ENCODE results near the gene PRSS2. TPM values are rescaled to one million over a fixed set of nuclear protein-coding genes. Genes with fewer than 3 reads are reported as not detected.
"Not testable (repeated sequence)": the region's sequence is repeated elsewhere in the genome, so short reads cannot be mapped to it uniquely, and the experiment has no call there.

Gene PRSS2
- total RNA-seq, 4 donors from 2014 or later = 29.7 to 243 (median 208) TPM

- Histone ChIP-seq H3K27ac (no peak overlapping the region), H3K4me1 (no peaks in the 10 kb centered on the region)
- TF ChIP-seq CTCF (IDR thresholded peaks at IDR 0.05) = no peak
- TF ChIP-seq POLR2A (IDR thresholded peaks at IDR 0.05) = no peak
Measured at GRCh38 chr7:142740786-142741185, 30.0 kb upstream of the PRSS2 start.

GRCh38 chr7:142741932-142742331 is 28.8 kb upstream of the PRSS2 start:
- DNase-seq, H3K4me3 ChIP-seq, H3K27ac ChIP-seq, H3K9me3 ChIP-seq, H3K4me1 ChIP-seq, H3K36me3 ChIP-seq, H3K27me3 ChIP-seq: not testable (repeated sequence)

More at GRCh38 chr7:142740786-142741185, 30.0 kb upstream of the PRSS2 start:
- no peak for DNase-seq
- Histone ChIP-seq H3K27me3 (no peaks in the 10 kb centered on the region), H3K36me3 (no peaks in the 10 kb centered on the region), H3K4me3 (no peak overlapping the region), H3K9me3 (no peaks in the 10 kb centered on the region)

GRCh38 chr7:142745091-142745635 is 25.6 kb upstream of the PRSS2 start:
- Histone ChIP-seq H3K4me3 (no peak overlapping the region), H3K4me1 (no peaks in the 10 kb centered on the region), H3K36me3 (no peaks in the 10 kb centered on the region), H3K27me3 (no peaks in the 10 kb centered on the region), H3K9me3 (no peaks in the 10 kb centered on the region), H3K27ac (no peak overlapping the region)
- DNase-seq = no peak
- no peak for TF ChIP-seq POLR2A (IDR thresholded peaks at IDR 0.05)
- TF ChIP-seq CTCF (IDR thresholded peaks at IDR 0.05) = no peak

GRCh38 chr7:142745745-142746144 is 25.0 kb upstream of the PRSS2 start:
- Histone ChIP-seq H3K4me3 (no peak overlapping the region), H3K27ac (no peak overlapping the region), H3K36me3 (no peaks in the 10 kb centered on the region), H3K27me3 (no peaks in the 10 kb centered on the region), H3K9me3 (no peaks in the 10 kb centered on the region), H3K4me1 (no peaks in the 10 kb centered on the region)
- no peak for TF ChIP-seq POLR2A (IDR thresholded peaks at IDR 0.05)
- no peak for DNase-seq

GRCh38 chr7:142746264-142746663 is 24.5 kb upstream of the PRSS2 start:
- TF ChIP-seq CTCF (IDR thresholded peaks at IDR 0.05) (no peak), POLR2A (IDR thresholded peaks at IDR 0.05) (no peak)
- Histone ChIP-seq H3K27ac (no peak overlapping the region), H3K27me3 (no peaks in the 10 kb centered on the region), H3K4me3 (no peak overlapping the region), H3K4me1 (no peaks in the 10 kb centered on the region), H3K36me3 (no peaks in the 10 kb centered on the region), H3K9me3 (no peaks in the 10 kb centered on the region)
- no peak for DNase-seq

GRCh38 chr7:142748410-142748809 is 22.4 kb upstream of the PRSS2 start:
- DNase-seq, H3K4me1 ChIP-seq, H3K4me3 ChIP-seq, H3K27me3 ChIP-seq, H3K36me3 ChIP-seq, H3K27ac ChIP-seq, H3K9me3 ChIP-seq: not testable (repeated sequence)

- TF ChIP-seq CTCF (IDR thresholded peaks at IDR 0.05) (no peak), POLR2A (IDR thresholded peaks at IDR 0.05) (no peak)
- Histone ChIP-seq H3K4me3 (no peak within 1 kb of the TSS), H3K4me1 (no peaks in the 10 kb centered on the region), H3K27ac (no peak within 1 kb of the TSS), H3K36me3 (no peaks in the 10 kb centered on the region), H3K9me3 (no peaks in the 10 kb centered on the region), H3K27me3 (no peaks in the 10 kb centered on the region)
- DNase-seq = no peak
Measured at GRCh38 chr7:142749218-142749993, 21.4 kb upstream of the PRSS2 start, which contains the start of gene PRSS1. Gene PRSS1, plus strand, starts transcription at chr7:142749472. Its CDS starts 13 bp downstream, at chr7:142749485.
